GM19438 (cell line): ENCODE data around the gene UTS2R.
"Not testable (repeated sequence)": the region's sequence is repeated elsewhere in the genome, so short reads cannot be mapped to it uniquely, and the experiment has no call there.

ENCODE experiments used
- ATAC-seq: cut with Tn5 transposase; IDR thresholded peaks from one replicate; pipeline ENCODE4 v1.9.1; 2021; ENCODE audit warnings: low read depth; ENCODE audit not compliant: unreplicated experiment

The UTS2R gene

DNA sequence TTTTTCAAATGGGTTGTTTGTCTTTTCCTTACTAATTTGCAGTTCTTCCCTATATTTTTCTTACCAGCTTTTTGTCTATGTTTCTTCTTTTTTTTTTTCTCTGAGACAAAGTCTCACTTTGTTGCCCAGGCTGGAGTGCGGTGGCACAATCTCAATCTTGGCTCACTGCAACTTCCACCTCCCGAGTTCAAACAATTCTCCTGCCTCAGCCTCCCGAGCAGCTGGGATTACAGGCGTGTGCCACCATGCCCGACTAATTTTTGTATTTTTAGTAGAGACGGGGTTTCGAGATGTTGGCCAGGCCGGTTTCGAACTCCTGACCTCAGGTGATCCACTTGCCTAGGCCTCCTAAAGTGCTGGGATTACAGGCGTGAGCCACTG, 1.5 kb downstream of the UTS2R start:
- ATAC-seq = not testable (repeated sequence)

DNA sequence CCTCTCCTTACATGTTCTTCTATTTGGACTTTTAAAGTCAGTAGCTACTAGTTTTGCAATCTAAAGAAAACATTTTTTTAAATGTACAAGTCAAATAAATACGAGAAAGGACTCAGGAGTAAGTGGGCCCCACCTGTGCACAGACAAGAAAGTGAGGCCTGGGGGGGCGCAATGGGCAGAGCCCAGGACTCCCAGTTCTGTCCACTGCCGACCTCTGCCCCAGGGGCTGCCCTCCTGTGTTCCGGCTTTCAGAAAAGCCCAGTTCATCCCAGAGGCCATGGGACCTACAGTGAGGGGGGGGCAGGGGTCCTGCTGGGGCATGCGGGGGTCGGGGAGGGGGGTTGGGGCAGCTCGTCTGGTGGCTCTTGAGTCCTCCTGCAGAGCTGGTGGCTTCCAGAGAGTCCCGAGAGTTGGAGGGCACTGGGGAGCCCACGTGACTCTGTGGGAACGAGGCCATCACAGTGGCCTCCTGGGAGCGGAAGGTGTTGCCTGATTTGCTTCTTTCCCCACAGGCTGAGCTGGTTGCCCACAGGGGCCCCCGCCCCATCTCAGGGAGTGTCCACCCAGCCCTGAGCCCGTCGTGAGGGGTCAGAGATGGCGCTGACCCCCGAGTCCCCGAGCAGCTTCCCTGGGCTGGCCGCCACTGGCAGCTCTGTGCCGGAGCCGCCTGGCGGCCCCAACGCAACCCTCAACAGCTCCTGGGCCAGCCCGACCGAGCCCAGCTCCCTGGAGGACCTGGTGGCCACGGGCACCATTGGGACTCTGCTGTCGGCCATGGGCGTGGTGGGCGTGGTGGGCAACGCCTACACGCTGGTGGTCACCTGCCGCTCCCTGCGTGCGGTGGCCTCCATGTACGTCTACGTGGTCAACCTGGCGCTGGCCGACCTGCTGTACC, 2.4 kb downstream of the UTS2R start:
- ATAC-seq = no peak

DNA sequence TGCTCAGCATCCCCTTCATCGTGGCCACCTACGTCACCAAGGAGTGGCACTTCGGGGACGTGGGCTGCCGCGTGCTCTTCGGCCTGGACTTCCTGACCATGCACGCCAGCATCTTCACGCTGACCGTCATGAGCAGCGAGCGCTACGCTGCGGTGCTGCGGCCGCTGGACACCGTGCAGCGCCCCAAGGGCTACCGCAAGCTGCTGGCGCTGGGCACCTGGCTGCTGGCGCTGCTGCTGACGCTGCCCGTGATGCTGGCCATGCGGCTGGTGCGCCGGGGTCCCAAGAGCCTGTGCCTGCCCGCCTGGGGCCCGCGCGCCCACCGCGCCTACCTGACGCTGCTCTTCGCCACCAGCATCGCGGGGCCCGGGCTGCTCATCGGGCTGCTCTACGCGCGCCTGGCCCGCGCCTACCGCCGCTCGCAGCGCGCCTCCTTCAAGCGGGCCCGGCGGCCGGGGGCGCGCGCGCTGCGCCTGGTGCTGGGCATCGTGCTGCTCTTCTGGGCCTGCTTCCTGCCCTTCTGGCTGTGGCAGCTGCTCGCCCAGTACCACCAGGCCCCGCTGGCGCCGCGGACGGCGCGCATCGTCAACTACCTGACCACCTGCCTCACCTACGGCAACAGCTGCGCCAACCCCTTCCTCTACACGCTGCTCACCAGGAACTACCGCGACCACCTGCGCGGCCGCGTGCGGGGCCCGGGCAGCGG, 3.2 kb downstream of the UTS2R start:
- no peak for ATAC-seq

DNA sequence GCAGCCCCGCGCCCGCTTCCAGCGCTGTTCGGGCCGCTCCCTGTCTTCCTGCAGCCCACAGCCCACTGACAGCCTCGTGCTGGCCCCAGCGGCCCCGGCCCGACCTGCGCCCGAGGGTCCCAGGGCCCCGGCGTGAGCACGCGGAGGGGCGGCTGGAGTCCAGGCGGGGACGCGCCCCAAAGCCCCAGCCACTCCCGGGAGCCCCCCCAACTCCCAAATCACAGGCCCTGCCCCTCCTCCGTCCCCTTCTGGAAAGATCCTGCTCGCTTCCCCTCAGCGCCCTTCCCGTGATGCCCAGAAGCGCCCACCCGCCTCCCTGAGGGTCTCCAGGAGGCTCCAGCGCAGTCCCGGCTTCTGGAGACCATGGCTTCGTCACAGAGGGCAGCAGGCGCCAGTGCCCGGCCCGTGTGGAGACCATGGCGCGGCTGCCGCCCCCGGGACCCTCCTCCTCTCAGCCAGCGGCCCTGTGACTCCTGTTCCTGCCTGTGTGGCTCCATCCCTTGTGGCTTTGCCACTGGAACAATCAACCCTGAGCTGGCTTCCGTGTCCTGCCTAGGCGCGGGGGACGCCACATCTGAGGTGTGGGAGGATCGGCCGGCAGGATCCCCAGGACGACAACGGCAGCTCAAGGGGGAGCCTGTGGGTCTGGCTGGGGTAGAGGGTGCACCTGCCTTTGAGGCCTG, 3.9 kb downstream of the UTS2R start:
- no peak for ATAC-seq

DNA sequence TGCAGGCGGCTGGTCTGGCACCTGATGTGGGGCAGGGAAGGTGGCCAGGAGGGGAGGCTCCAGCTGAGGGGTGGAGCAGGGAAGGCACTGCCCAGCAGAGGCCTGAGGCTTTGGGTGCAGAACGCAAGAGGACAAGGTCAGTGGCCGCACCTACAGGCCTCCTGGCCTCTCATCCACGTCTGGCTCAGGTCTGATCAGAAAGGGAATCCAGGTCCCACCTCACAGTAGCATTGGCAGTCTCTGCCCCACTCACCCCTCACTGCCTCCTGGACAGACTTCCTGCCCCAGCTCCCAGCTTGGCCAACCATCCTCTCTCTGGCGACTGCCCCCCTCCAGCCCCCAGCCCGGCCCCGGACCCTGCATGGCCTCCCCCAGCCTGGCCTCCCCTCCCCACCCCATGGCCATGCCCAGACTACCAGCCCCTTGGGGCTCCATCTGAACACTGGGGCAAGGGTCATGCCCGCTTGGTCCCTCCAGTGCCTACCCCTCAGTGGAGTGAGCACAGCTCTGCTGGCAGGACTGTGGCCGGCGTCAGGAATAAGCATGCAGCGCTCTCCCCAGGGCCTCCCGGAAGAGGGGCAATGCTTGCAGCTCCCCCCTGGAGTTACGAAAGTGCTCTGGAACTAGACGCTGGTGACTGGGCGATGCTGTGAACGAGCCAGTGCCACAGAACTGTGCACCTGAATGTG, 4.6 kb downstream of the UTS2R start:
- no peak for ATAC-seq

DNA sequence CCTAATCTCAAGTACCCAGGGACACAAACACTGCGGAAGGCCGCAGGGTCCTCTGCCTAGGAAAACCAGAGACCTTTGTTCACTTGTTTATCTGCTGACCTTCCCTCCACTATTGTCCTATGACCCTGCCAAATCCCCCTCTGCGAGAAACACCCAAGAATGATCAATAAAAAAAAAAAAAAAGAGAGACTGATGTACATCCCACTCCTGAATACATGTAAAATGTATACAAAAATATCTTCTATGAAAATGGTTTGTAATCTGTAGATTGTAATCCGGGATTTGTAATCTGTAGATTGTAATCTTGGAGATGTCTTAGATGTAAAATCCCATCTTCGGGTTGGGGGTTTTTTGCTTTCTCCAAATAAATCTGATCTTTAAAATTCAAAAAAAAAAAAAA, 5.7 kb downstream of the UTS2R start:
- ATAC-seq = not testable (repeated sequence)

DNA sequence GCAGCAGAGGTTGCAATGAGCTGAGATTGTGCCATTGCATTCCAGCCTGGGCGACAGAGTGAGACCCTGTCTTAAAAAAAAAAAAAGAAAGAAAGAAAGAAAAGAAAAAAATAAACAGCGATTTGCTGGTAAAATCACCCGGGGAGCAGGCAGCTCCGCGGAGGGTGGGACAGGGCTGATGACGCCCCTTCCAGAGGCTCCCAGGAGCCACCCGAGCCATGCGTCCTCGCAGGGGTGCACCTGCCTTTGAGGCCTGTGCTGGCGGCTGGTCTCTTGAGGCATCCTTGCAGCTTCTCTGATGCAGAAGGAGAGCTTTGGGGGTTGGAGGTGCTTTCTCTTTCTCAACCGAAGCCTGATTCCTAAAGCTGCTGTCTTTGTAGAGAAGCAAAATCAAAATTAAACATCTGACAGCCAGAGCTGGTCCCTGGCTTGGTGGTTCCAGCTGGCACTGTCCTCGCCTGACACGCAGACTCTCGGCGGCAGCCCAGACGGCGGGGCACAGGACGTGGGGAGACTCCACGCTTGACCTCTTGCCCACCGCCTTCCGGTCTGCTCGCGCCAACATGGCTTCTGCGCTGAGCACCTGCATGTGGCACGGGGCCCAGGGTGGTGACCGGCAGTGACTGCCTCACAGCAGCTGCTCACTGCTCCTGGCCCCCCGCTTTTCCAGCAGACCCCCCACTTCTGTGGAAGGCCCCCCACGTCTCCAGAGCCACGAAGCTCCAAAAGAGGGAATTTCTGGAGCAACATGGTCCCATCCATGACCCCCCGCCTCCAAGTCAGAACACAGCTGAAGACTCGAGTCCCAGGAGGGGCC, 6.6 kb downstream of the UTS2R start:
- no peak for ATAC-seq

DNA sequence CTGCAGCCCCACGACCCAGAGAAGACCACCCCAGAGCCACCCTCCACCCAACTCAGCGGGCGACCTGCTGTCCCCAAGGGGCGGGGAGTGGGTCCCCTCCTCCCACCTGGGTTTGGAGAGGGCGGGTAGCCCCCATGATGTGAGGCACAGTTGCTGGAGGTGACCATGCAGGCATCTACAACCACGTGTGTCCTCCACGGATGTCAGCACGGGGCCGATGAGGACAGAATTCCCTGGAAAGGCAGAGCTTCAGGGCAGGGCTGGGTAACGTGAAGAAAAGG, 7.1 kb downstream of the UTS2R start:
- no peak for ATAC-seq

DNA sequence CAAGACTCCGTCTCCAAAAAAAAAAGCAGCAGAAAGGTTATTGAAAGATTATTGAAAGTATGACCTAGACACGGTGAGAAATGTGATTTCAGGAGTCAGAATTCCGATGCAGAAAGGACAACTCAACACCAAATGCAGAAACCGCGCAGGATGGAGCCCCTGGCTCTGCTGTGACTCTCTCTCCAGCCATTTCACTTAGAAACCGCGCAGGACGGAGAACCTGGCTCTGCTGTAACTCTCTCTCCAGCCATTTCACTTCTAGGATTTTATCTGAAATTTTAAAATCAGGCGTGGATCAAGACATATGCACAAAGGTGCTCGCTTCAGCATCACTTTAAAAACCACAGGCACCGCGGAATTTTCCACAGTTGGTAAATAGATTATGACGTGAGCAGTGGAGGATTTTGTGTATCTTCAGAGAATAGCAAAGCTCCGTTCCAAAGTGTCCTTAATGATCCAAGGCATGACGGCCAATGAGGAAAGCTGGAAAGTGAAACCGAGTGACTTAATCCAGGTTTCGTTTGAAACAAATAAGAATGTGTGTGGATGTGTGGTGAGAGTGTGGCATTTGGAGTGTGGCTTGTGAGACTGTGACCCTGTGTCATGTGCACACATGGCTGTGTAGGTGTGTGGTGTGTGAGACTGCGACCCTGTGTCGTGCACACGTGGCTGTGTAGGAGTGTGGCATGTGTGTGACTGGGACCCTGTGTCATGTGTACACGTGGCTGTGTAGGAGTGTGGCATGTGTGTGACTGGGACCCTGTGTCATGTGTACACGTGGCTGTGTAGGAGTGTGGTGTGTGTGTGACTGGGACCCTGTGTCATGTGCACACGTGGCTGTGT, 9.5 kb downstream of the UTS2R start:
- no peak for ATAC-seq

DNA sequence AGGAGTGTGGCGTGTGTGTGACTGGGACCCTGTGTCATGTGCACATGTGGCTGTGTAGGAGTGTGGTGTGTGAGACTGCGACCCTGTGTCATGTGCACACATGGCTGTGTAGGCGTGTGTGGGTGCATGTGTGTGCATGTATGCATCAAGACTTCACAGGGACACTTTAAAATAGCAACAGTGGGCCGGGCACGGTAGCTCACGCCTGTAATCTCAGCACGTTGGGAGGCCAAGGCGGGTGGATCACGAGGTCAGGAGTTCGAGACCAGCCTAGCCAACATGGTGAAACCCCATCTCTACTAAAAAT, 10.1 kb downstream of the UTS2R start:
- ATAC-seq = not testable (repeated sequence)

DNA sequence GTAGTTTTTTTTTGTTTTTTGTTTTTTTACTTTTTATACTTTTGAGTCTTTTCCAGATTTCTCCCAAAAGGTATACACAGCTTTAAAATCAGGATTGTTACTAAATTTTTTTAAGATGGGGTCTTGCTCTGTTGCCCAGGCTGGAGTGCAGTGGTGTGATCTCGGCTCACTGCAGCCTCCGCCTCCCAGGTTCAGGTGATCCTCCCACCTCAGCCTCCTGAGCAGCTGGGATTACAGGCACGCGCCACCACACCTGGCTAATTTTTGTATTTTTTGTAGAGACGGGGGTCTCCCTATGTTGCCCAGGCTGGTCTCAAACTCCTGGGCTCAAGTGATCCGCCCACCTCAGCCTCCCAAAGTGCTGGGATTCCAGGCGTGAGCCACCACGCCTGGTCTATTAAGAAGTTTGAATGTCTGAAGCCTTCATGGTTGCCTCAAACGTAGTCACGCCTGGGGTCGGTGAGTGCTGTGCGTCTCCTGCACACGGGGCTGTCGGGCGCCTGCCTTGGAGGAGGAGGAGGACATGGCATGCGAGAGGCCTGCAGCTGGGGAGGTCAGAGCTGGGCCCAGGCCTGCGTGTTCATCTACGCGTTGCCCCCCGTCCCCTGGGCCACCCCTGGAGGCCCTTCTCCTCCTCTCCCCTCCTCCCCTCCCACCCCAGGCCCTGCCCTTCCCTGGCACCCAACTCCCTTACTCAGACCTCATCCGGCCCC, 10.8 kb downstream of the UTS2R start:
- not testable (repeated sequence) for ATAC-seq

DNA sequence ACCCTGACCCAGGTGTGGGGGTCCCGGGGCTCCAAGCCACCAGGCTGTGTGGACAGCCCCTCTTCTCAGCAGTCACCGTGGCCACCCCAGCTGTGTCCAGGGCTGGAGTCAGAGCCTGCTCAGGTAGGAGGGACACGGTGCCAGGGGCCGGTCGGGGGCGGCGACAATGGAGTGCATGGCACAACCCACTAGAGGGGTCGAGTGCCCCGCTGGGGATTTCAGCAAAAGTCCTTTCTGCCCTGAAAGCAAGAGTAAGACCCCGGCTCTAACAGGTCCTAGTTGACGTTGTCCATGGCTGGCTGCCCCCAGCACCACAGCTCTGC, 11.3 kb downstream of the UTS2R start:
- no peak for ATAC-seq

DNA sequence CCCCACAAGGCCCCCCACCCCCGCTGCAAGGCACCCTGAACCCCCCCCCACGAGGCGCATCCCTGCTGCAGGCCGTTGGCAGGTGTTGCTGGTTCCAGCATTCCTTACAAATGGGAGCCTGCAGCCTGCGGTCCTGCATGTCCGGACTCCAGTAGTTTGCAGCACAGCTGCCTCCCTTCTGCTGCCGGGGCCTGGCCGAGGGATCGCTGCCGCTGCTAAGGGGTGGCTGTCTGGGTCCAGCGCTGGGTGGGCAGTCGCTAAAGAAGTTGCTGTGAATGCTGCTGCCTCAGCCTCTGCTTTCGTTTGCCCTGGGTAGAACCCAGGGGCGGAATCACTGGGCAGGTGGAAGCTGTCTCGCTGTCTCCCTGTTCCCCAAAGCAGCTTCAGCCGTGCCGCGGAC, 11.8 kb downstream of the UTS2R start:
- ATAC-seq = no peak

DNA sequence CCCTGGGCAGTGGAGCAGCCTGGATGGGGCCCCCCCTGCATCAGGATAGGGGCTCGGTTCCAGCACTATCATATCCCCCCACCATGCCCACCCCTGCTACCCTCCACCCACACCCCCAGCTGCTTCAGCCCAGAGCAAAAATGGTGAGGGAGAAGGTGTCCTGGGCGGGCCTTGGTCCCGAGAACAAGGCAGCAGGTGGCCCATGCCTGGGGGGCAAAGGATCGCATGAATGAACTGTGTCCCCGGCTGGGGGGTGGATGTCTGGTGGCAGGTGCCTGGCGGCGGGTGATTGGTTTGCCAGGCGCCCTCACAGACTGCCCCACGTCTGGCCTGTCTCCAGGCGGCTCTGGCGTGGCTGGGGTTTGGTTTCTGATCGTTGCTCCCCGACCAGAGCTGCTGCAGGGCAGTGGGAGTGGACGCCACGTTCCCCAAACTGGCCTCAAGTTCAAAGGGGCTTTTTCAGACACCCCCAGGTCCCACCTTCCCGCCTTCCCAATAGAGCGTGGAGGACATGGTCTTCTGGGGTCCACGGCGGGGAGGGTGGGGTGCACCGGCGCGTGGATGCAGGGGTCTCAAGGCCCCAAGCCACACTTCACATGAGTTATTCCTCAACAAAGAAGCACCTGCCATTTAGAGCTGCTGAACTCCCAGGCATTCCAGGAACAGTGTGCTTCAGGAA, 12.6 kb downstream of the UTS2R start:
- ATAC-seq = no peak

DNA sequence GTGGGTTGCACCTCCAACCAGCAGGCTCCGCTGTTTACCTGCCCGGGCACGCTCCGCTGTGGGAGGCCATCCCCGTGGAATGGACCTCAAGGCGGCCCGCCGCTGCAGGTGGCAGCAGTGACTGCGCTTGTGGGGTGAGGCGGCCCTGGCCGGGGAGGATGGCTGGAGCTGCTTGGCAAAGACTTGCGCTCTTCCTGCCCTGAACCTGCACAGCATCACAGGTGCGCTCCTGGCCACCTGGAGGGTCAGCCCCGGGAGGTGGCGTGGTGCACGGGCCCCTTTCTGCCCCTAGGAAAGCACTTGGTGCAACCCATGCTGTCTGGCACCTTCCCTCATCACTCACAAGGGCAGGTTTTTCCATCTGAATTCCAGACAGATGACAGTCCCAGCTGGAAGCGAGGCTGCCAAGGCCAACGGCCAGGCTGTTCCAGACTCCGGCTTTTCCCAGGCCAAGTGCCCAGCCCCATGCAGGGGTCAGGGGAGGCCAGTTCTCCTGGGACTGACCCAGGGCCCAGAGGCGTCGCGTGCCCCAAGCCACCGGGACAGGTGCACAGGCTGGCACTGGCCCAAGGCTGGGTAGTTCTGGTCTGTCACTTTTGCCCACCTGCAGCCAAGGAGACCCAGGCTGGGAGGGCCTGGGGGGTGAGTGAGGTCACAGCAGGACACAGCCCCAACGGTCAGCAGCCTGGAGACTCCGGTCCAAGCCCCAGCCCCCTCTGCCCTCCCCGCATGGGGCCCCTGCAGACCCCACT, 13.3 kb downstream of the UTS2R start:
- no peak for ATAC-seq

DNA sequence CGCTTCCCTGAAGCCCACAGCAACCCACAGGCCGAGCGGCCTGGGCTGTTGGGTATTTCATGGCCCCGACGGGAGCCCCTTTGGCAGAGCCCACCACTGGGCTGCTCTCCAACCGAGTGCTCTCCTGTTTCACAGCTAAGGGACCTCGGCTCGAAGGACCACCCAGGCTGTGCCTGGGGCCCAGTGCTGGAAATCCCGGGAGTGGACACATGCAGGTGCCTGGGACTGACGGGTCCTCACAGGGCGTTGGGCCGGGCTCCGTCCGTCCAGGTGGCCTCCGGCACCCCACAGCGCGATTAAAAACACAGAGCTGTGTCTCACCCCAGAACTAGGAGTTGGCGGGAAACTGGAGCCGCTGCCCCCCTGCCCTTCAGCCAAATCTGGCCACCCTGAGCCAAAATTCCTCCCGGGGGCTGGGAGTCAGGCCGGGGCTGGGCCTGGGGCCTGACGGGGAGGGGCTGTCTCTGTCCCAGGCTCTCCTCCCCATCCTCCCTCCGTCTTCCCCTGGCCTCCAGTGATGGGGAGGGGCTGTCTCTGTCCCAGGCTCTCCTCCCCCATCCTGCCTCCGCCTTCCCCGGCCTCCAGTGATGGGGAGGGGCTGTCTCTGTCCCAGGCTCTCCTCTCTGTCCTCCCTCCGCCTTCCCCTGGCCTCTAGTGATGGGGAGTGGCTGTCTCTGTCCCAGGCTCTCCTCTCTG, 14.1 kb downstream of the UTS2R start:
- ATAC-seq = no peak

DNA sequence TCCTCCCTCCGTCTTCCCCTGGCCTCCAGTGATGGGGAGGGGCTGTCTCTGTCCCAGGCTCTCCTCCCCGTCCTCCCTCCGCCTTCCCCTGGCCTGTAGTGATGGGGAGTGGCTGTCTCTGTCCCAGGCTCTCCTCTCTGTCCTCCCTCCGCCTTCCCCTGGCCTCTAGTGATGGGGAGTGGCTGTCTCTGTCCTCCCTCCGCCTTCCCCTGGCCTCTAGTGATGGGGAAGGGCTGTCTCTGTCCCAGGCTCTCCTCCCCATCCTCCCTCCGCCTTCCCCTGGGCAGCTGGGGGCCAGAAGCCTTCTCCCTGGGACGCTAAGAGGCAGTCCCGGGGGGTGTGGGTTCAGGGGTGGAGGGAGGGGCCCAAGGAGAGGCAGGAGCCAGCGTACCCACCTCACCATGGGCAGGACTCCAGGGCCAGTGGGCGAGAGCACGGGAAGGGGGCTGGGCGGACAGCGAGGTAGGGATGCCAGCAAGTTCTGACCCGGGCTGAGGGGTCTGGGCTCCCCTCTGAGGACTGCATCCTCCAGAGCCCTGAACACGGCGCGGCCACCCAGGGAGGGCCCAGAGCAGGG, 14.8 kb downstream of the UTS2R start:
- no peak for ATAC-seq
